ENCODE data around the gene SEMA3C.
A peak's percentile ranks its signal among the peaks of the same experiment; 100 is the strongest.

Gene SEMA3C

GRCh38 chr7:80729591-80730320, 189.1 kb downstream of the SEMA3C start:
- DNase-seq = no peak

GRCh38 chr7:80726666-80727065, 192.2 kb downstream of the SEMA3C start:
- no peak for DNase-seq

- DNase-seq = no peak
These were observed 193.7 kb downstream of the SEMA3C start for GRCh38 chr7:80725181-80725611.

- DNase-seq = no peak
These were observed 194.5 kb downstream of the SEMA3C start for GRCh38 chr7:80724249-80724871.

GRCh38 chr7:80722616-80723195, 196.1 kb downstream of the SEMA3C start:
- DNase-seq = peak in 1 of 2 donors; percentile 15

GRCh38 chr7:80721883-80722615, 196.8 kb downstream of the SEMA3C start:
- peak in 1 of 2 donors; percentile 3 for DNase-seq

- no peak for DNase-seq
These were observed 198.7 kb downstream of the SEMA3C start for GRCh38 chr7:80720146-80720545.

- DNase-seq = no peak
These were observed 199.6 kb downstream of the SEMA3C start for GRCh38 chr7:80719261-80719660.

- DNase-seq = no peak
These were observed 207.3 kb downstream of the SEMA3C start for GRCh38 chr7:80711531-80711930.

GRCh38 chr7:80708123-80708522, 210.7 kb downstream of the SEMA3C start:
- no peak for DNase-seq

GRCh38 chr7:80707318-80707717, 211.5 kb downstream of the SEMA3C start:
- DNase-seq = no peak

- DNase-seq = no peak
These were observed 213.6 kb downstream of the SEMA3C start for GRCh38 chr7:80705130-80705781.

GRCh38 chr7:80703272-80703671, 215.6 kb downstream of the SEMA3C start:
- DNase-seq = no peak

GRCh38 chr7:80699721-80700256, 219.1 kb downstream of the SEMA3C start:
- DNase-seq = no peak

GRCh38 chr7:80699045-80699638, 219.7 kb downstream of the SEMA3C start:
- peak in 1 of 2 donors; percentile 14 for DNase-seq
